Activated T-cell treated with anti-CD3 and anti-CD28 coated beads, Interleukin-2, amount 50 U/mL, for 24 hours (primary cell): ENCODE measurements around the gene LSM2.
"Not testable (repeated sequence)": the region's sequence is repeated elsewhere in the genome, so short reads cannot be mapped to it uniquely, and the experiment has no call there.

ENCODE experiments used
- DNase-seq: peaks from one replicate; pipeline ENCODE4 v3.0.0-alpha.2; 2020
- H3K27ac Mint-ChIP-seq: 2 replicates; pipeline ENCODE4 v1.8.0; 2020; ENCODE audit warnings: mild to moderate bottlenecking, mixed read lengths
- H3K27me3 Mint-ChIP-seq: 2 replicates; pipeline ENCODE4 v1.8.0; 2020; ENCODE audit warnings: mixed read lengths
- H3K36me3 Mint-ChIP-seq: 2 replicates; pipeline ENCODE4 v1.8.0; 2020; ENCODE audit warnings: low read depth, mixed read lengths
- H3K4me1 Mint-ChIP-seq: 2 replicates; pipeline ENCODE4 v1.8.0; 2020; ENCODE audit warnings: low read depth, mixed read lengths
- H3K4me3 Mint-ChIP-seq: 2 replicates; pipeline ENCODE4 v1.8.0; 2020; ENCODE audit warnings: mild to moderate bottlenecking, moderate library complexity, mixed read lengths
- H3K9me3 Mint-ChIP-seq: 2 replicates; pipeline ENCODE4 v1.8.0; 2020; ENCODE audit warnings: mixed read lengths

Gene LSM2

GRCh38 chr6:31806470-31807272 is at the start of gene LSM2:
Gene LSM2, minus strand, starts transcription at chr6:31806966. Its CDS starts 209 bp downstream, at chr6:31806757.
- H3K27me3 Mint-ChIP-seq: no peaks in the 10 kb centered on the region

GRCh38 chr6:31851980-31852718 is 45.4 kb upstream of the LSM2 start:
- not testable (repeated sequence) for H3K27ac Mint-ChIP-seq, H3K4me3 Mint-ChIP-seq, H3K9me3 Mint-ChIP-seq

More at GRCh38 chr6:31806470-31807272, at the start of gene LSM2:
- Mint-ChIP-seq H3K9me3 (no peaks in the 10 kb centered on the region), H3K27ac (peak within 1 kb of the TSS; percentile 98), H3K36me3 (peaks cover 54% of the 10 kb centered on the region), H3K4me1 (peaks cover 32% of the 10 kb centered on the region), H3K4me3 (peak within 1 kb of the TSS; percentile 93)
- DNase-seq: peak; percentile 96

GRCh38 chr6:31851485-31851832 is 44.7 kb upstream of the LSM2 start:
- no peaks in the 10 kb centered on the region for H3K4me1 Mint-ChIP-seq
- no peak for DNase-seq

More at GRCh38 chr6:31851980-31852718, 45.4 kb upstream of the LSM2 start:
- H3K4me1 Mint-ChIP-seq, H3K27me3 Mint-ChIP-seq, DNase-seq: not testable (repeated sequence)
- H3K36me3 Mint-ChIP-seq: peaks cover 10% of the 10 kb centered on the region

GRCh38 chr6:31850765-31851484 is 44.2 kb upstream of the LSM2 start:
- no peak for DNase-seq
- Mint-ChIP-seq H3K4me3 (no peak overlapping the region), H3K9me3 (no peaks in the 10 kb centered on the region), H3K27me3 (no peaks in the 10 kb centered on the region), H3K4me1 (no peaks in the 10 kb centered on the region), H3K27ac (peak overlapping the region; percentile 20), H3K36me3 (peaks cover 6% of the 10 kb centered on the region)

More at GRCh38 chr6:31851485-31851832, 44.7 kb upstream of the LSM2 start:
- no peaks in the 10 kb centered on the region for H3K9me3 Mint-ChIP-seq
- H3K27me3 Mint-ChIP-seq: no peaks in the 10 kb centered on the region
- peak overlapping the region; percentile 20 for H3K27ac Mint-ChIP-seq
- H3K4me3 Mint-ChIP-seq: no peak overlapping the region
- H3K36me3 Mint-ChIP-seq: peaks cover 6% of the 10 kb centered on the region

- no peaks in the 10 kb centered on the region for H3K27me3 Mint-ChIP-seq
- no peak overlapping the region for H3K4me3 Mint-ChIP-seq
- H3K9me3 Mint-ChIP-seq: no peaks in the 10 kb centered on the region
- no peak overlapping the region for H3K27ac Mint-ChIP-seq
- H3K36me3 Mint-ChIP-seq: peaks cover 4% of the 10 kb centered on the region
- H3K4me1 Mint-ChIP-seq: no peaks in the 10 kb centered on the region
- DNase-seq: no peak
These were observed 40.7 kb upstream of the LSM2 start for GRCh38 chr6:31847276-31847978.

GRCh38 chr6:31844507-31844906 is 37.7 kb upstream of the LSM2 start:
- H3K27ac Mint-ChIP-seq: peak overlapping the region; percentile 29
- DNase-seq: no peak

GRCh38 chr6:31842053-31842452 is 35.3 kb upstream of the LSM2 start:
- H3K4me1 Mint-ChIP-seq: peaks cover 18% of the 10 kb centered on the region
- no peaks in the 10 kb centered on the region for H3K9me3 Mint-ChIP-seq
- peaks cover 52% of the 10 kb centered on the region for H3K36me3 Mint-ChIP-seq
- H3K4me3 Mint-ChIP-seq: no peak overlapping the region
- peak overlapping the region; percentile 98 for H3K27ac Mint-ChIP-seq
- H3K27me3 Mint-ChIP-seq: no peaks in the 10 kb centered on the region
- no peak for DNase-seq

More at GRCh38 chr6:31844507-31844906, 37.7 kb upstream of the LSM2 start:
- Mint-ChIP-seq H3K27me3 (no peaks in the 10 kb centered on the region), H3K9me3 (no peaks in the 10 kb centered on the region), H3K36me3 (peaks cover 27% of the 10 kb centered on the region), H3K4me1 (peaks cover 5% of the 10 kb centered on the region), H3K4me3 (no peak overlapping the region)

- peaks cover 22% of the 10 kb centered on the region for H3K4me1 Mint-ChIP-seq
- not testable (repeated sequence) for DNase-seq, H3K27me3 Mint-ChIP-seq, H3K9me3 Mint-ChIP-seq
- H3K4me3 Mint-ChIP-seq: peak overlapping the region; percentile 99
- peak overlapping the region; percentile 98 for H3K27ac Mint-ChIP-seq
- peaks cover 75% of the 10 kb centered on the region for H3K36me3 Mint-ChIP-seq
These were observed 33.0 kb upstream of the LSM2 start for GRCh38 chr6:31839779-31840126.

GRCh38 chr6:31838968-31839367 is 32.2 kb upstream of the LSM2 start:
- Mint-ChIP-seq H3K36me3 (peaks cover 80% of the 10 kb centered on the region), H3K9me3 (no peaks in the 10 kb centered on the region), H3K27me3 (no peaks in the 10 kb centered on the region), H3K4me3 (peak overlapping the region; percentile 99), H3K4me1 (peaks cover 25% of the 10 kb centered on the region), H3K27ac (peak overlapping the region; percentile 98)
- no peak for DNase-seq

- DNase-seq, H3K27me3 Mint-ChIP-seq, H3K9me3 Mint-ChIP-seq: not testable (repeated sequence)
- Mint-ChIP-seq H3K36me3 (peaks cover 80% of the 10 kb centered on the region), H3K4me1 (peaks cover 26% of the 10 kb centered on the region), H3K4me3 (peak overlapping the region; percentile 99), H3K27ac (peak overlapping the region; percentile 98)
These were observed 31.4 kb upstream of the LSM2 start for GRCh38 chr6:31838114-31838553.

- Mint-ChIP-seq H3K27me3 (no peaks in the 10 kb centered on the region), H3K4me1 (peaks cover 29% of the 10 kb centered on the region), H3K36me3 (peaks cover 79% of the 10 kb centered on the region), H3K4me3 (peak overlapping the region; percentile 99), H3K9me3 (no peaks in the 10 kb centered on the region), H3K27ac (peak overlapping the region; percentile 98)
- DNase-seq: no peak
These were observed 30.8 kb upstream of the LSM2 start for GRCh38 chr6:31837369-31838113.

- Mint-ChIP-seq H3K36me3 (peaks cover 76% of the 10 kb centered on the region), H3K27me3 (no peaks in the 10 kb centered on the region), H3K4me3 (peak overlapping the region; percentile 99), H3K27ac (peak overlapping the region; percentile 98), H3K9me3 (no peaks in the 10 kb centered on the region), H3K4me1 (peaks cover 31% of the 10 kb centered on the region)
- no peak for DNase-seq
These were observed 30.0 kb upstream of the LSM2 start for GRCh38 chr6:31836474-31837368.

- Mint-ChIP-seq H3K27ac (peak overlapping the region; percentile 98), H3K4me3 (peak overlapping the region; percentile 99), H3K9me3 (no peaks in the 10 kb centered on the region), H3K27me3 (no peaks in the 10 kb centered on the region), H3K4me1 (peaks cover 37% of the 10 kb centered on the region), H3K36me3 (peaks cover 78% of the 10 kb centered on the region)
- DNase-seq: no peak
These were observed 29.3 kb upstream of the LSM2 start for GRCh38 chr6:31836047-31836473.
